ENCODE results near the gene CCDC180.

DNA sequence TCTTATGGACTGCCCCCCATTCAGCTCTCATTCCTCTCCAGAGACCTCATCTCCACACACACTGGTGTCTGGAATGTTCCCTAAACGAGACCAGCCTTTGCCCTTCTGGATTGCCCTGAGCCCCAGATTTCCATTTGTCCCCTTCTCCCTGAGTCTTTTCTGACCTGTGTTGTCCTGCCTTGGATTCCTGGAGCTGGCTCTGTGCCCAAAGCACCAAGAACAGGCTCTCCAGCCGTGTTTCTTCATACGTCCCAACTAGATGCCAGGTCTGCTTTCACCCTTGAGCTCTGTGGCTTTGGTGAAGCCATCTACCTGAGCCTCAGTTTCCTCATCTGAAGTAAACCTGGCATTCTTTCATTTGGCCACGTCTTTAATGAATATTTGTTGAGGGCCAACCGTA lies 6.3 kb downstream of the CCDC180 start:
- TF ChIP-seq POLR2AphosphoS5 (IDR thresholded peaks at IDR 0.05; ENCODE audit: low read depth, low read length), result no peak
- no peak for TF ChIP-seq POLR2A (IDR thresholded peaks at IDR 0.05; ENCODE audit: low read depth, low read length)
